ENCODE data around the gene CCDC17. TPM values are rescaled to one million over a fixed set of nuclear protein-coding genes. Genes with fewer than 3 reads are reported as not detected.

The CCDC17 gene
- total RNA-seq, 2 experiments from 2014 or later, result 1.0 to 1.6 TPM

DNA sequence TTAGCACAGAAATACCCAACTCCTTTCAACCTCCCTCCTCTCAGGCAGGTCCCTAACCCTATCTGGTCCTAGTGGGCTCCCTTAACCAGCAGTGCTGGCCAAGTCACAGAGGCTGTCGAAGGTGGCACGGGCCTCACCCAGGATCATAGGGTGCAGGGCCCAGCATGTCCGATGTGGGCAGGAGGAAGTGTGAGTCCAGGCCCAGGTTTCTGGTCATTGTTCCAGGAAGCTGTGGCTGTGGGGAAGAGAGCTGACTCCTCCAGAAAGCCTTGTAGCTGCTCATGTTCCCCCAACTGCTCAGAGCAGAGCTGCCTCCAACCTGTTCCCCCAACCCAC lies 2.4 kb downstream of the CCDC17 start:
- Mint-ChIP-seq H3K27me3 (no peaks in the 10 kb centered on the region), H3K4me3 (no peak overlapping the region), H3K4me1 (no peaks in the 10 kb centered on the region), H3K9me3 (ENCODE audit: low read depth) (no peaks in the 10 kb centered on the region), H3K36me3 (ENCODE audit: low read depth) (peaks cover 36% of the 10 kb centered on the region), H3K27ac (no peak overlapping the region)
- DNase-seq (no peak), ATAC-seq (no peak)
- CTCF ChIA-PET, result interaction anchor here (0.6 kb wide), 1 partner anchor 35 kb away, joined by 5 read pairs; no protein-coding TSS in a partner anchor
- POLR2A ChIA-PET, result no interaction called here
- intact Hi-C loops (cut with DNase I, micrococcal nuclease), result no loop called here

DNA sequence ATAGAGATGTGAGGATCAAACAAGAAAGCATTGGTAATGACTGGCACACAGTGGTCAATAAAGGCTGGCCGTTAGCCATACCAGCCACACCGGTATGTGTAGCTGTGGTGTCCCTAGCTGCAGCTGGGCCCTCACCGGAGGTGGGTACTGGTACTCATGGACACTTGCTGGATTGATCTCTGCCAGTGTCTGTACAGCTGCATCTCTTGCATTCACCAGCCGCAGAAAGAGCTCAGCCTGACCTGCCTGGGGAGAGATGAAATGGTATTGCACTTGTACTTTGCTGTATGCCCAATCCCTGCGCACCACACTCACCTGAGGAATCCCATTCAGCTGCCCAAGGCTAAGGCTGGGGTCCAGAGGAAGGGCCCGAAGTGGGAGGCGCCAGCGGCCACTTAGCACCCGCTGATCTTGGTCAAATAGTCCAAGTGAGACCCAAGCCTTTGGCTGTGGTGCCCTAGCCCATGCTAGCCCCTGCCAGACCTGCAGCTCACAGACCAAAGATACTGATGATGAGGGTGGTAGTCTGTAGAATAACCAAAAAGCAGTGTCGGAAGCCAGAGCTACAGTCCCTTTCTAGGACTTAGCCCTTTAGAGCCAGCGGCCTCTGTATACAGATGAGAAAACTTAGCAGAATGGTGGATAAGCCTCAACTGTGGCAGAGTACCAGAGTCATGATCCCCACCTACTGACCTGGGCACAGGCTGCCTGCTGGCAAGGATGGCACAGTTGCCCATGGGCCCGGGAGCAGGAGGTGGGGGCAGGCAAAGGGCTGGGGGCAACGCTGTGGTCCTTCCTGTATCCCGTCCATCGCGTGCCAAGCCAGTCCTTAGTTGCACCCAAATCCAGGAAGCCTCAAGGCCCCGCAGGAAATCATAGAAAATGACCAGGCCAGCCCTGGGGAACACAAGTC lies 3.0 kb downstream of the CCDC17 start:
- Mint-ChIP-seq H3K27ac (no peak overlapping the region), H3K36me3 (ENCODE audit: low read depth) (peaks cover 41% of the 10 kb centered on the region), H3K4me3 (no peak overlapping the region), H3K27me3 (no peaks in the 10 kb centered on the region), H3K4me1 (no peaks in the 10 kb centered on the region), H3K9me3 (ENCODE audit: low read depth) (no peaks in the 10 kb centered on the region)
- ChIA-PET POLR2A (interaction anchor here (0.6 kb wide), 1 partner anchor 802 kb away, joined by 3 read pairs; no protein-coding TSS in a partner anchor), CTCF (interaction anchor here (0.6 to 1.0 kb wide), 2 partner anchors 12 to 35 kb away, joined by 3 to 5 read pairs; no protein-coding TSS in a partner anchor)
- no peak for ATAC-seq
- intact Hi-C loops (cut with DNase I, micrococcal nuclease), result no loop called here
- no peak for DNase-seq

DNA sequence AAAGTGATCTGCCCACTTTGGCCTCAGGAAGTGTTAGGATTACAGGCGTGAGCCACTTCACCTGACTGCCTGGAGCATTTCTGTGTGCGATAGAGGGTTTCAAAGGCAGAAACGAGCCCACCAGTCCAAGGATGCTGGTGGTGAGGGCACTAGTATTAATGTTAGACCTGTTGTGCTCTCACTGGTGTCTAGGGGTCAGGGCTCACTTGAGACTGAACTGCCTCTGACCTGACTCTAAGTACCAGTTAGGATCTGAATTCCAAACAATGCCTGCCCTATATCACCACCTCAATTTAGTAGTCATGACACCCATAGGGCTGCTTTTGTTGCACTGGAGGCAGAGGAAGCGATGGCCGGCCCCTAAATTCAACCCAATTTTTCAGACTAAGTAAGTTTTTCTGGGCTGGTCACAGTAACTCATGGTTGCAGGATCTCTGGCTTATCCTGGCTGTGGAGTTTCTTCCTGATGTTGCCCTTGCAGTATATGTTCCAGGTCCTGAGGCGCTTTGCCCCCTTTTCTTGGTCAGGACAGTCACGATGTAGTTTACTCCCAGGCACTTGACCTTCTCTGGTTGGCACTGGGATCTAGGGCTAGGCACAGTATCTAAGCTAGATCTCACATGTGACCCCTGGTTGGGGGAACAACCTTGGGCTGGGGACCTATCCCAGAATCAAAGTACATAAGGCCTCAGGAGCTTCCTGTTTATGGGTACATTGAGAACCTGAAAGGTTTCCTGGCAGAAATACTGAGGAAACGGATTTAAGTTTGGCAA lies 4.5 kb downstream of the CCDC17 start:
- Mint-ChIP-seq H3K27me3 (no peaks in the 10 kb centered on the region), H3K36me3 (ENCODE audit: low read depth) (peaks cover 47% of the 10 kb centered on the region), H3K9me3 (ENCODE audit: low read depth) (no peaks in the 10 kb centered on the region), H3K4me3 (no peak overlapping the region), H3K27ac (no peak overlapping the region), H3K4me1 (no peaks in the 10 kb centered on the region)
- ATAC-seq (no peak), DNase-seq (no peak)
- ChIA-PET POLR2A (no interaction called here), CTCF (interaction anchor here (0.9 to 1.1 kb wide), 2 partner anchors 25 to 27 kb away, joined by 3 to 4 read pairs; no protein-coding TSS in a partner anchor)
- intact Hi-C loops (cut with DNase I, micrococcal nuclease), result no loop called here

DNA sequence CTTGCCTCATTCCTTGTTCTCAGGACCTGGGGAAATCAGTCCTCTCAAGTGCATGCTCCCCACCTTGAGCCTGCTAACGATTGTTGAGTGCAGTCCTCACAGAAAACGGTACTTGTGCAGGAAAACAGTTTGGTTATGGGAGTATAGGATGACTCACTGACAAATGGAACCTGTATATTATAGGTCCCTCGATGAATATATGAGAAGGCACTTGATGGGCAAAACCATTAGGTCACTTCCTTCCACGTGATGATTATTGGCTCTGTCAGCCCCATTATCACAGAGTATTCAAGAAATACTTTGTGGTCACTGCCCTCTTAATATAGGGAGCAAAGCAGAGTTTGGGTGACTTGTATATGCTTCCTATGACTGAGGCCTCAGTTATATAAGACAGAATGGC lies 6.2 kb downstream of the CCDC17 start:
- Mint-ChIP-seq H3K27ac (no peak overlapping the region), H3K36me3 (ENCODE audit: low read depth) (peaks cover 52% of the 10 kb centered on the region), H3K4me1 (no peaks in the 10 kb centered on the region), H3K9me3 (ENCODE audit: low read depth) (no peaks in the 10 kb centered on the region), H3K27me3 (no peaks in the 10 kb centered on the region), H3K4me3 (no peak overlapping the region)
- intact Hi-C loops (cut with DNase I, micrococcal nuclease), result no loop called here
- no peak for ATAC-seq
- POLR2A ChIA-PET, result no interaction called here
- DNase-seq, result no peak
- CTCF ChIA-PET, result no interaction called here

DNA sequence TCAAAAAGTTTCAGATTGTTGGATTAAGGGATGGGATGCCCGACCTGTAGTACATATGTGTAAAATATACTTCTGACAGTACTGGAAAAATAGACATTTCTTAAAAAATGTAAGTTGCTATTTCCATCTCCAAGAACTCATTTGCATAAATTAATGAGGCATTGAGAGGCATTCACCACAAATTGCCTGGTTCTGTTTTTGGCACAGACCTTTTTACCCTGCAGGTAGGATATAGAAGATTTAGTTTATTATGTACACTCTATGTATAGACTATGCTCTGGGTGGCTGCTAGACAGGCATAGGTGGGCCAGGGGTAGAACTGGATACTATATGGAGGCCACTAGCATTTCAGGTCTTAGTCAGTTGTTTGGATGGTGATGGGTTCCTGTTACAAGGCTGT lies 8.0 kb downstream of the CCDC17 start:
- Mint-ChIP-seq H3K27ac (no peak overlapping the region), H3K27me3 (no peaks in the 10 kb centered on the region), H3K4me3 (no peak overlapping the region), H3K36me3 (ENCODE audit: low read depth) (peaks cover 59% of the 10 kb centered on the region), H3K4me1 (no peaks in the 10 kb centered on the region), H3K9me3 (ENCODE audit: low read depth) (no peaks in the 10 kb centered on the region)
- POLR2A ChIA-PET, result no interaction called here
- CTCF ChIA-PET, result no interaction called here
- intact Hi-C loops (cut with DNase I, micrococcal nuclease), result no loop called here
- no peak for DNase-seq
- no peak for ATAC-seq

DNA sequence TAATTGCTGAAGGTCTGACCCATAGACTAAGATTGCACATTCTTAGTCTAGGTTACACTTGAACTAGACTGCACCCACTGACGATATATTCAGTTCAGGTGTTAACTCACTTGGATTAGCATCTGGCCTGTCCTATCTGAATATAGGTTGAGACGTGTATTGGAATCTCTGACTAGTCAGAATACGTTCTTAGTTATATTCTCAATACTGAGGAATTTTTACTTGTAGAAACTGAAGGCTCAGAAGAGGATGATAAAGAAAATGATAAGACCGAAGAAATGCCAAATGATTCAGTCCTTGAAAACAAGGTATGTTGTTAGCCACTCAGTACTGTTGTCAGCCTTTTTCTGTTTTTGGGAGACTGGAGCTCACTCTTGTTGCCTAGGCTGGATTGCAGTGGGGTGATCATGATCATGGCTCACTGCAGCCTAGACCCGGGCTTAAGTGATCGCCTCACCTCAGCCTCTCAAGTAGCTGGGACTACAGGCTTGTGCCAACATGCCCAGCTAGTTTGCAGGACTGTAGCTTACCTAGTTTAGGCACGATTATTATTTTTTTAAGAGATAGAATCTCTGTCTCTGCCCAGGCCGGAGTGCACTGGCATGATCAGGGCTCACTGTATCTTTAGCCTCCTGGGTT lies 10.8 kb downstream of the CCDC17 start:
- POLR2A ChIA-PET, result interaction anchor here (0.8 to 1.3 kb wide), 2 partner anchors 8 to 419 kb away, joined by 3 read pairs; no protein-coding TSS in a partner anchor
- Mint-ChIP-seq H3K27me3 (no peaks in the 10 kb centered on the region), H3K4me1 (peaks cover 2% of the 10 kb centered on the region), H3K36me3 (ENCODE audit: low read depth) (peaks cover 76% of the 10 kb centered on the region), H3K9me3 (ENCODE audit: low read depth) (no peaks in the 10 kb centered on the region), H3K27ac (no peak overlapping the region), H3K4me3 (no peak overlapping the region)
- CTCF ChIA-PET, result interaction anchor here (0.7 kb wide), 1 partner anchor 408 kb away, joined by 3 read pairs; no protein-coding TSS in a partner anchor
- no peak for ATAC-seq
- intact Hi-C loops (cut with DNase I, micrococcal nuclease), result no loop called here
- DNase-seq, result no peak

DNA sequence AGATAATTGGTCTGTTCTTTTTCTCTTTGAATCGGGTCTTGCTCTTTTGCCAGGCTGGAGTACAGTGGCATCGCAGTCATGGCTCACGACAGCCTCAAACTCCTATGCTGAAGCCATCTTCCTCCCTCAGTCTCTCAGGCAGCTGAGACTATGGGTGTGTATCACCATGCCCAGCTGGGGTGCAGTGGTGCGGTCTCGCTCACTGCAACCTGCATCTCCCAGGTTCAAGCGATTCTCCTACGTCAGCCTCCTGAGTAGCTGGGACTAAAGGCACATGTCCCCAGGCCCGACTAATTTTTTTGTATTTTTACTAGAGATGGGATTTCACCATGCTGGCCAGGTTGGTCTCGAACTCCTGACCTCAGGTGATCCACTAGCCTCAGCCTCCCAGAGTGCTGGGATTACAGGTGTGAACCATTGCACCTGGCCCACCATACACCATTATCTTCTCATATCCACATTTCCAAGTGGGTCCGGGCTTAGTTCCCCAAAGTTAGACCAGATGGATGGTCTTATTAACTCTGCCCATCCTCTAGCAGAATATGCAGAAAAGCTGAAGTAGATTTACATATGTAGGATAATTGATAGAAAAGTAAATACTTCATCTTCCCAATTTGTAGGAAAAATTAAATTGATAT lies 13.1 kb downstream of the CCDC17 start:
- DNase-seq, result no peak
- no peaks in the 10 kb centered on the region for H3K9me3 Mint-ChIP-seq (ENCODE audit: low read depth)
- no peaks in the 10 kb centered on the region for H3K27me3 Mint-ChIP-seq
- POLR2A ChIA-PET, result interaction anchor here (0.6 to 0.7 kb wide), 2 partner anchors 15 to 158 kb away, joined by 4 to 8 read pairs; no protein-coding TSS in a partner anchor
- peaks cover 10% of the 10 kb centered on the region for H3K4me1 Mint-ChIP-seq
- CTCF ChIA-PET, result no interaction called here
- H3K27ac Mint-ChIP-seq, result no peak overlapping the region
- peaks cover 78% of the 10 kb centered on the region for H3K36me3 Mint-ChIP-seq (ENCODE audit: low read depth)
- ATAC-seq, result no peak
- intact Hi-C loops (cut with DNase I, micrococcal nuclease), result no loop called here
- no peak overlapping the region for H3K4me3 Mint-ChIP-seq

DNA sequence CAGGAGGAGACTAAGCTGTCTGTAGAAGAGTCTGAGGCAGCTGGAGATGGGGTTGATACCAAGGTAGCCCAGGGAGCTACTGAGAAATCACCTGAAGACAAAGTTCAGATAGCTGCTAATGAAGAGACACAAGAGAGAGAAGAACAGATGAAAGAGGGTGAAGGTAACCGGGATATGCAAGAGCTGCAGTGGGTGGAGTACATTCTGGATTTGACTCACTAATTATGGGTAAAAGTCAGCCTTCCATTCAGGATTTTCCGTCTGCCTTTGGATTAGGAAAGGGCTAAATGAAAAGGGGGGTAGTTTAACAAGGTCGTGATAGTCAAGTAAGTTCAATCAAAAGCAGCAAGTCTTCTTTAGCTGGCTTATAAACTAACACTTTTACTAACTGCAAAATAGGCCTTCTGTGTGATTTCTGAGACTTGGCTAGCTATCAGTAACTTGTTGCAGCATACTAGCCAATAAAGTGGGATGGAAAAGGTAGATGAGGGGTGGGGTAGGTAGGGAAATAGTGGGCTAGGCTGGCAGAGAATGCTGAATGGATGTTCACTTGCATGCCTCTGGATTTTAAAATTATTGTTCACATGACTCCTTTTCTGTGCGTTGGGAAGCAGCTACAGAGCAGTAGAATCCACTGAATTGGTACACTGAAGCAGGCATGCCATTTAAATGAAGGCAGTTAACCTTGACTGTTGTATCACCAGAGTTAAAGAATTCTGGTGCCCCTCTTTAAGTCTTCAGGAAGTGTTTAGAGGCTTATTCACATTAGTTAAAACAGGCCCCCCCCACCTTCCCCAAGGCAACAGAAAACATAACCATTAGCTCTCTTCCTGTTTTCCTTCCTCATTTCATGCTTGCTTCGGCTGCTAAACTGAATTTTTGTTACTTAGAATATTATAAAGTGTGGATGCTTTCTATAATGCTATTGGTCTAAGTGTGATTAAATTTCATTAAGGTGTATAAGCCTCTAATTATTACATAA lies 15.4 kb downstream of the CCDC17 start:
- DNase-seq, result no peak
- Mint-ChIP-seq H3K27ac (peak overlapping the region; percentile 78), H3K27me3 (no peaks in the 10 kb centered on the region), H3K36me3 (ENCODE audit: low read depth) (peaks cover 70% of the 10 kb centered on the region), H3K9me3 (ENCODE audit: low read depth) (no peaks in the 10 kb centered on the region), H3K4me3 (no peak overlapping the region), H3K4me1 (peaks cover 10% of the 10 kb centered on the region)
- CTCF ChIA-PET, result interaction anchor here (0.6 to 1.2 kb wide), 4 partner anchors 9 to 241 kb away, joined by 3 to 4 read pairs (median 4); no protein-coding TSS in a partner anchor
- POLR2A ChIA-PET, result interaction anchor here (0.6 to 1.0 kb wide), 4 partner anchors 9 to 50 kb away, joined by 3 to 6 read pairs (median 5); no protein-coding TSS in a partner anchor
- ATAC-seq, result no peak
- intact Hi-C loops (cut with DNase I, micrococcal nuclease), result no loop called here

DNA sequence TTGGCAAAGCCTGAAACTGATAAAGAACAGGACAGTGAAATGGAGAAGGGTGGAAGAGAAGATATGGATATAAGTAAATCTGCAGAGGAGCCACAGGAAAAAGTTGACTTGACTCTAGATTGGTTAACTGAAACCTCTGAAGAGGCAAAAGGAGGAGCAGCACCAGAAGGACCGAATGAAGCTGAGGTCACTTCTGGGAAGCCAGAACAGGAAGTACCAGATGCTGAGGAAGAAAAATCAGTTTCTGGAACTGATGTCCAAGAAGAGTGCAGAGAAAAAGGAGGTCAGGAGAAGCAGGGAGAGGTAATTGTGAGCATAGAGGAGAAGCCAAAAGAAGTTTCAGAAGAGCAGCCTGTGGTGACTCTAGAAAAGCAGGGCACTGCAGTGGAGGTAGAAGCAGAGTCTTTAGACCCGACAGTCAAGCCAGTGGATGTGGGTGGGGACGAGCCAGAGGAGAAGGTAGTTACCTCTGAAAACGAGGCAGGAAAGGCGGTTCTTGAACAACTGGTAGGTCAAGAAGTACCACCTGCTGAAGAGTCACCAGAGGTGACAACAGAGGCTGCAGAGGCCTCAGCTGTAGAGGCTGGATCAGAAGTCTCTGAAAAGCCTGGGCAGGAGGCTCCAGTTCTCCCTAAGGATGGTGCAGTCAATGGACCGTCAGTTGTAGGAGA lies 16.3 kb downstream of the CCDC17 start:
- POLR2A ChIA-PET, result interaction anchor here (0.6 kb wide), 1 partner anchor 14 kb away, joined by 6 read pairs; no protein-coding TSS in a partner anchor
- Mint-ChIP-seq H3K27me3 (no peaks in the 10 kb centered on the region), H3K27ac (peak overlapping the region; percentile 78), H3K4me1 (peaks cover 10% of the 10 kb centered on the region), H3K36me3 (ENCODE audit: low read depth) (peaks cover 66% of the 10 kb centered on the region), H3K9me3 (ENCODE audit: low read depth) (no peaks in the 10 kb centered on the region), H3K4me3 (no peak overlapping the region)
- CTCF ChIA-PET, result interaction anchor here (1.2 kb wide), 1 partner anchor 8 kb away, joined by 3 read pairs; no protein-coding TSS in a partner anchor
- intact Hi-C loops (cut with DNase I, micrococcal nuclease), result no loop called here
- DNase-seq, result no peak
- no peak for ATAC-seq
